ENCODE results near the gene ADCY10. TPM values are rescaled to one million over a fixed set of nuclear protein-coding genes. Genes with fewer than 3 reads are reported as not detected.
"Not testable (repeated sequence)": the region's sequence is repeated elsewhere in the genome, so short reads cannot be mapped to it uniquely, and the experiment has no call there.

Gene ADCY10
- total and polyA plus RNA-seq, 9 of the 15 experiments (the other 6 are each of a cell fraction or from before 2014, with no cell fraction given), result 0.08 to 0.86 (median 0.22) TPM

- H2AFZ ChIP-seq (ENCODE audit: low read depth, low read length), result peak overlapping the region; percentile 85
- POLR2A ChIA-PET, result interaction anchor here (0.8 to 2.0 kb wide), 11 partner anchors 9 to 215 kb away, joined by 3 to 8 read pairs (median 4); no protein-coding TSS in a partner anchor
- FAIRE-seq; CTCF ChIA-PET (ENCODE audit: low intra/inter-chr PET ratio); BruUV-seq (replicated peaks); H3K27me3 ChIP-seq (ENCODE audit: control insufficient read depth in 2 of 2, insufficient read depth in 2 of 2, low read length in 2 of 2); in situ Hi-C loops (cut with MboI); H4K20me1 ChIP-seq (replicated peaks; ENCODE audit: control insufficient read depth, insufficient read depth, low read length); H3K9me1 ChIP-seq (ENCODE audit: control insufficient read depth, insufficient read depth, low read length); H3K36me3 ChIP-seq (ENCODE audit: control insufficient read depth, insufficient read depth, low read length); H3K9me3 ChIP-seq (replicated peaks; ENCODE audit: control insufficient read depth, insufficient read depth, low read depth, low read length); TF ChIP-seq MYC (CRISPR knock-in tag; IDR thresholded peaks at IDR 0.05; ENCODE audit: borderline replicate concordance, low read depth): not testable (repeated sequence)
- H3K27ac ChIP-seq (ENCODE audit: extremely low read depth, low read depth, low read length), result peak overlapping the region; percentile 85
- H3K79me2 ChIP-seq (ENCODE audit: control insufficient read depth, insufficient read depth, low read length), result peaks cover 67% of the 10 kb centered on the region
- DNase-seq (ENCODE audit: extremely low read depth in 1 of 4, low spot score in 3 of 4), result peak in 1 of 4 experiments; percentile 76
- WGBS (ENCODE audit: insufficient coverage, low coverage, missing lambda C conversion rate), result 14% methylated on average over 10 of the region's 10 CpGs
- H3K4me3 ChIP-seq, result 0 out of 2 replicates have a peak overlapping the region, but pooled peaks have one; percentile 11
- peaks cover 34 to 48% of the 10 kb centered on the region in 2 experiments for H3K4me1 ChIP-seq (replicated peaks in 1 of 2; ENCODE audit: control insufficient read depth in 2 of 2, insufficient read depth in 2 of 2, low read length in 2 of 2)
- peak overlapping the region; percentile 66 to 75; a peak in 3 of 4 replicates for H3K9ac ChIP-seq (ENCODE audit: insufficient read depth in 1 of 2, low read depth in 2 of 2, low read length in 2 of 2)
- intact Hi-C loops (cut with micrococcal nuclease), result loop anchor here (2.0 to 10.0 kb wide), 7 partner anchors 61 to 314 kb away; partner anchors contain the start of genes CREG1, DCAF6, MPC2 and RCSD1
- H3K4me2 ChIP-seq (ENCODE audit: insufficient read depth, low read length), result peak overlapping the region; percentile 72
- peak; percentile 7 for ATAC-seq
- TF ChIP-seq EHMT2 (IDR thresholded peaks at IDR 0.05) (peak; percentile 30; the same call in 1 of the 2 replicates), LEF1 (IDR thresholded peaks at IDR 0.05) (peak; percentile 53; the same call in 1 of the 2 replicates), TCF3 (CRISPR knock-in tag; IDR thresholded peaks at IDR 0.05) (peak; percentile 51; the same call in 1 of the 2 replicates), CBFA2T3 (IDR thresholded peaks at IDR 0.05) (peak; percentile 18; the same call in 1 of the 2 replicates), ZFX (CRISPR knock-in tag; IDR thresholded peaks at IDR 0.05) (peak; percentile 41; the same call in 1 of the 2 replicates), MGA (IDR thresholded peaks at IDR 0.05) (peak; percentile 58; the same call in 1 of the 2 replicates), MYC (IDR thresholded peaks at IDR 0.05; ENCODE audit: low read depth, low read length) (0 out of 2 replicates have a peak, but pooled peaks have one; percentile 11)
Measured at GRCh38 chr1:167865804-167866308, 48.1 kb downstream of the ADCY10 start.
